Activated CD4-positive, alpha-beta T cell treated with anti-CD3 and anti-CD28 coated beads, Interleukin-2, amount 50 U/mL, for 1 hour (primary cell): ENCODE data around the gene DSP.

ENCODE experiments used
- DNase-seq: peaks from one replicate; pipeline ENCODE4 v3.0.0-alpha.2; 2020

DSP gene

DNA sequence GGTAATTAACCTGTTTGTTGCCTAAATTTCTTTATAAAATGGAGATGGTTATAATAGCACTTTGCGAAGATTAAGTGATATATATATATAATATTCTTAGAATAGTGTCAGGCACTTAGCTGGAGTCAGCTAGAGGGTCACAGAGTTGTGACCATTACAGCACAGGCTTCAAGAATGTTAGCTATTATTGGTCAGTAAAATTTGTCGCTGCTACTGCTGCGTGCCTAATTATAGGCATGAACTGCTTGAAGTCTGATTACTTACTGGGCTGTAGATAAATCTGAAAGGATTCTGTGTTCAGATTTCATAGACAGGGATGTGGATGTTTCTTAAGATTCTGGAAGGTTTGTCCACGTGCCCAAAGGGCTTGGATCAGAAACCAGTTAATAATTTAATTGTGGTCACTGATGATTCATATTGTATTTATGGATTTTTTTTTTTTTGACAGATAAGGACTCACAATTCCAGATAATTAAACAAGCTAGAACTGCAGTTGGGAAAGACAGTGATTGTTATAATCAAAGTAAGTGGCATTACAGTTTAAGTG lies 53.2 kb downstream of the DSP start:
- no peak for DNase-seq

DNA sequence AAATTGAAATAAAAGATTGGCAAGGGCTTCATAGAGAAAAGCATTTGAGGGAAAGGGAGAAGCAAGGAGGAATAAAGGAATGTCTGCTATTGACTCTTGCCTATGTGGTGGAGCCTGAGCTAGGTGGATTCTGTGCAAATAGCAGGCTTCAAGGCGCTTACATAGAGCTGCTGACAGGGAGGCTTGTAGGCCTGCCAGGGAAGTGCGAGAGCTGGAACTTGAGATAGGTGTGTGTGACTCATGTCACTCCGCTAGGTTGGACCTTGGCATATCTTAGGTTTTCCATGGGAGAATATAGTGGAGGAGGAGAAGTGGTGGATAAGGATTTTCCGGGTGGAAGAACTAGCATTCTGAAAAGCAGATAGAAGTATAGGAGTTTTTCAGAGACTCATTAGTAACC lies 62.5 kb downstream of the DSP start:
- no peak for DNase-seq

DNA sequence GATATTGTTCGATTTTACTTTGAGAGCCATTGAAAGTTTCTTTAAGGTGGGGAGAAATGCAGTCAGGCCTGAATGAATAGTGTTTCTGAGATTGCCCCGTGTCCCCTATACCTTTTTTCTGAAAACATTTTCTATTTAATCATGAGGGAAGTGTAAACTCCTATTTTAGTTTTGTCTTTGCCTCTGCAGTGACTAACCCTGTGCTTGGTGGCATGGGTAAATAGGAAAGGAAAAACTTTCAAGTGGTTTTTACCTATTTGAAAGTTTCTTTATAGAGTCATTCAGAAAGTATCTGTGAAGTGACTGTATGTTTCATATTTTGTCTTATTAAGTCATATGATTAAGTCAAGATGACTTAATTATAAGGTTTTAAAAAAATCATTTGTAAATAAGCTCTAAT lies 63.0 kb downstream of the DSP start:
- DNase-seq: no peak

DNA sequence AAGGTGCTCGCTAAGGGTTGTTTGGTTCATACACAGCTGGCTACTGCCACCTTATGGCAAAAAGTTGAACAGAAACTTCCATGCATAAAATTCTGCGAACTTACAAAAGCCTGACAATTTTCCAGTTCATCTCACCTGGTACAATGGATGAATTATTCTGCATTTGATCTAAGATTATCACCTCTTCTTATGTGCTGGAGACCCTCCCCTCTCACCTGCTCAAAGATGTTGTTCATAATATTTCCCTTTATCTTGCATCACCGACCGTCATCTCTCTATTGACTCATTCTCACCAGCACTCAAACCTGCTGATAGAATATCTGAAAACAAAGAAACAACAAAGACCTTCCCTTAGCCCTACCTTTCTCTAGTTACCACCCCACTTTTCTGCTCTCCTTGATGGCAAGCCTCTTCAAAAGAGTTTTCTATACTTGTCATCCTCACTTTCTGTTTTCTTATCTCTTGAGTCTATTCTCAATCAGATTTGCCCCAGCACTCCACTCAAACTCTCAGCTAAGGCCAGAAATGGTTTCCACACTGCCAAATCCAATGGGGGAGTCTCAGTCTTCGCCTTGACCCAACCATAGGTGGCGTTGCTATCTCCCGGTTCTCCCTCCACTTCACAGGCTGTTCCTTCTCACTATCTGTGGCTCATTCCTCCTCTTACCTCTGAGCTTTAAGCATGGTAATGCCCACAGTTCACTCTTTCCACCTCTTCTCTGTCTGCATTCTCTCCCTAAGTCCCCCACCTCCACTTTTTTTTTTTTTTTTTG lies 74.3 kb downstream of the DSP start:
- peak; percentile 11 for DNase-seq

DNA sequence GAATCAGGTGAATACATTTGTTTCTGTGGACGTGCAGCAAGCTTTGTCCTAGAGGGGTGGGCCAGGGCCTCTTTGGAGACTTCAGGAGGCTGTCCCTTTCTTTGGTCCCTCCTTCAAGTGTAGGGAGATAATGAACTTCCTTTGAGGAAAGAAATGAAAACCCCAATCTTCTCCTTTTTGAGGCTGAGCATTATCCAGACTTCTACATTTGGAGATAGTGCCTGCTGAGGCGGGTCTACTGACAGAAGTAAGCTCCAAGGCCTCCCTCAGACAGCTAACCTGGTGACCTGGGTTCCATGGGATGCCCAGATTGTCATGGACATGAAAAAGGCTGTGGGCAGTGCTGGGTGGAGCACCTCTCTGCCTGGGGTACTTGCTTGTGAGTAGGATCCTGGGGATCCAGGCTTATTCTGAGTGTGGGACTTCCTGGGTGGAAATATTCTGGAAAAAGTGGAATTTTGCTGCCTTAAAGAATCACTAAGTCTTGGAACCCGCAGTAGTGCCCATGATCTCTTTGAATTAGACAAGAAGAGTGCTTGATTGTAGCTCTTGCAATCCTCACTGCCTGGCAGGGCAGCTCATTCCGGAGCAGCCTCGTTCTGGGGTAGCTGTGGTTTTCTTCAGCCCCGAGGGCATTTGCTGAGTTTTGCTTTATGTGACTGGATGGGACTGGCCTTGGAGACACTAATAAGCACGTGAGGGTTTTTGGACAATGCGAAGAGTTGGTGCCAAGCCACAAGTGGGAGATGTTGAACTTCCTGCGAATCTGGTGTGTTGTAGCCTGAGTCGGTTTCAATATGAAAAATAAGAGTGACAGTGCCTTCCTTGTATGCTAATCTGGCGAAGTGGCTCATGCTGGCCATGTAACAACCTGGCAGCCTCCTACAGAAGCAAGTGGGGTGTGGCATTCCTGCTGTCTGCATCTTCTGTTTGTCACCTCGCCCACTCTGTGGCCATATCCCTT lies 76.6 kb downstream of the DSP start:
- no peak for DNase-seq

DNA sequence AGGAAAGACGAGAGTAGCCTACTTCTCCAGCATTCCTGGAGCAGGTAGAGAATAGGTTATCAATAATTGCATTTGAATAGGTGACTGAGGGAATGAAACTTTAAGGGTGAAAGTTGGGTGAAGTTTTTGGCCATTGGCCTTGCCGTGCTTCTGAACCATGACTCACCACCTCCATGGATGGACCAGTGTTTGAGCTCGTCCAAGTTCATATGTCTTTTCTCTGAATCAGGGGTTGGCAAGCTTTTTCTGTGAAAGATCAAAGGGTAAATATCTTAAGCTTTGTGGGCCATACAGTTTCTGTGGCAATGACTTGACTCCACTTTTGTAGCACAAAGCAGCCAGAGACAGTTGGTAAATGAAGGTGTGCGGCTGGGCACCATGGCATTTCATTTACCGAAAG lies 80.3 kb downstream of the DSP start:
- no peak for DNase-seq

DNA sequence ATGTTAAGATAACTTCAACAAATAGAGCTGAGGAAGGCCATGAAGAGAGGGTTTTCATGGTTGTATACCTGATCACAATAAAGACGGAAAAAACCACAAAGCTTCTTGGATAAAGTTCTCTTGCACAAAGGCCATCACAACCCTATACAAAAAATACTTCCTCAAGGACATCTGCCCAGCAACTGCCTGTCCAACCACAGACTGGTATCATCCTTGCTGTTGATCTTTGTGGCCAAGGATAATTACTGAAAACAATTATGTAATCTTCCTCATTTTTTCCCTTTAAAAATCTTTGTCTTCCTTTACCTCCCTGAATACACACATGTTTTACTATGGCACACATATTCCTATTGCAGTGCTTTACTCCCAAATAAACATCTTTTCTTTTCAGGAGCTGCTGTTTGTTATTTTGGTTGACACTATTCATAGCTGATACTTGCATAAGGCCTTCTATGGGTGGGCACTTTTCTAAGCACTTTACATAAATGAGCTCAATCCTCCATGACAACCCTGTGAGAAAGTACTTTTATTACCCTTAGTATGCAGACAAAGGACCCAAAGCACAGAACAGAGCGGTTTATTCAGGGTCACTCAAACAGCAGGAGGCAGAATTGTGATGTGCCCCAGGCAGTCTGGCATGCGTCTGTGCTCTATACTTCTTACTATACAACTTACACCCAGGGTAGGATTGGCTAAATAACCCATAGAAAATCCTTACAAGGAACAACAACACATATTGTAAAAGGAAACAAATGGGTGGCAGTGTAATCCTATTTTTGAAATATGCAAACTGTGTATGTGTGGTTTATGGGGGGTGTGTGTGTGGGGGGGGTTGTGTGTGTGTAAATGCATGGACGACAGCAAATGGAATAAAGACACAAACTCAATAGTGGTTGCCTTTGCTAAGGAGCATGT lies 83.6 kb downstream of the DSP start:
- DNase-seq: no peak

DNA sequence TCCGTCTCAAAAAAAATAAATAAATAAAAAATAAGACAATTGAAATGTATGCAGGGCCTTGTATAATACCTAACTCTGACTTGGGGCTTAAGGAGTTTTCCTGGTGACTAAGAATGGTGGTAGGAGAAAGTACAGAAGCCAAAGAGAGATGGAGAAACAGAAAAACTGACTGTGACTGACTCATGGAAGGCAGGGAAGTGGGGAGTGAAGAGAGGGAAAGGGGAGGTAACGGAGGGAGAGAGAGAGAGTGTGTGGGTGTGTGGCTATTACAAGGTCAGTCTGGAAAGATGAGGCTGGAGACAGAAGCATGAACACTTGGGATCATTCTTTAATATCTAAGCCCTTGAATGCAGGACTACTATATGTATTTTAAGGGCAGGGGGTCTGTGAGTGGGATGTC lies 87.0 kb downstream of the DSP start:
- DNase-seq: no peak

DNA sequence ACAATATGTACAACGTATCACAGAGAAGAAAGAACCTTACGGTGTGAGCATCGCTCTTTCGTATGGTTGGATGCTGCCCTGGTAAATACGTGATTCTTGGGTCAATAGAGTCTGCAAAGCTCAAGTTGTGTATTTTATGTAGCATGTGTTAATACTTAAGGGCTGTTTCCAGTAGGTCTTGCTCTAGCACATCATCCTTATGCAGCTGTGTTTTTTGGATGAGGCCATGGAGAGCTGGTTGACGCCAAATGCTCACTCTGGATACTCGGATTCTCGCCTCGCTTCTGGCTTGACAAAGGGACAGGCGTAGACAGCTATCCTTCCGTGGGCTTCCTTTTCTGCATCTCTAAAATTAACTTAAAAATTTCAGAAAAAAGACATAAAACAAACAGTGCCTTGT lies 87.4 kb downstream of the DSP start:
- no peak for DNase-seq

DNA sequence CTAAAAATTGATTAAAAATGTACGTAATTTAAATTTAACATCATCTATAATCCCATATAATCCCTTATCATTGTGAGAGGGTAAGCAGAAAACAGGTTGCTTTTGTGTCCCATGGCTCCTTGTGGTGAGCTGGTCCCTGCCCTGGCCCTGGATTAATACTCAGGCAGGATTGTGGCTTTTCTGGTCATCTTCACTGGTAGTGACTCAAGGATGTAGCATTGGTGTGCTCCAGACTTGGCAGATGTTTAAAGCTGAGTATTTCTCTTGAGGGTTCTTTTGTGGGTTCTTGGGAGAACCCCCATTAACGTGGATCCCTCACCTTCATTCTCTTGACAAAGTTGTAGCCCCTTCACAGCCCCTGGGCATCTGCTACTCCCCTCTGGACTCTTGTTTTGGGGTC lies 87.8 kb downstream of the DSP start:
- no peak for DNase-seq

DNA sequence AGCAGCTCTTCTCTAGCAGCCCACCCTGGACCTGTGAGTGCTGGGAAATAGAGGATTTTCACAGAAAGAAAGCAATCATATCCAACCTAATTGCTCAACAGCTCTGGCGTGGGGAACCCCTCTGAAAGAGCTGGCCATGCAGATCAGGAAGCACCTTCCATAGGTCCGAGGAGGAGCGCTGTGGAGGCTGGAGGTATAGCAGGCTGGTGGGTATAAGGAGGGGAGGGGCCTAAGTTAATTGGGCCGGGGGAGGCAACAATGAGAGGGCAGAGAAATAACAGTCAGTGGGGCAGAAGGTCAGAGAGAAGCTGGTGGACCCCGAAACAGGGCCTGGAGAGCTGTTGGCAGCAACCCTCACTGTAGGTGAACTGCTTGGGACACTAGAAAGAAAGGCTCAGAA lies 89.3 kb downstream of the DSP start:
- no peak for DNase-seq

DNA sequence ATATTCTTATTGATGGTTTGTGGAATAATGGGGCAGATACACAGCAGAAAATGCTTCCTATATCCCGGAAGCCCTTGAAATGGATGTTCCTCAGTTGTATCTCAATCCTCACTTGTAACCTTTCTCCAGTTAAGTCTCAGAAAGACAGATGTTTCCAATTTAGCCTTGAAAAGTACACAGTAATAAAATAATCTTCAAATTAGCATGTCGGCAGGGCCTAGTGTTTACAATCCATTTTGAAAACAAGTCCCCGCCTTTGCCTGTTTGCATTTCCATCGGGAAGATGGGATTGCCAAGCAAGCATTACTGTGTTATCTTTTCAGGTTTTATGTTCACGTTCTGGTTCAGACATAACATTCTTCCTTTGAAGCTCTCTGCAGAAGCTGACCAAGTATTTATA lies 90.0 kb downstream of the DSP start:
- DNase-seq: no peak

DNA sequence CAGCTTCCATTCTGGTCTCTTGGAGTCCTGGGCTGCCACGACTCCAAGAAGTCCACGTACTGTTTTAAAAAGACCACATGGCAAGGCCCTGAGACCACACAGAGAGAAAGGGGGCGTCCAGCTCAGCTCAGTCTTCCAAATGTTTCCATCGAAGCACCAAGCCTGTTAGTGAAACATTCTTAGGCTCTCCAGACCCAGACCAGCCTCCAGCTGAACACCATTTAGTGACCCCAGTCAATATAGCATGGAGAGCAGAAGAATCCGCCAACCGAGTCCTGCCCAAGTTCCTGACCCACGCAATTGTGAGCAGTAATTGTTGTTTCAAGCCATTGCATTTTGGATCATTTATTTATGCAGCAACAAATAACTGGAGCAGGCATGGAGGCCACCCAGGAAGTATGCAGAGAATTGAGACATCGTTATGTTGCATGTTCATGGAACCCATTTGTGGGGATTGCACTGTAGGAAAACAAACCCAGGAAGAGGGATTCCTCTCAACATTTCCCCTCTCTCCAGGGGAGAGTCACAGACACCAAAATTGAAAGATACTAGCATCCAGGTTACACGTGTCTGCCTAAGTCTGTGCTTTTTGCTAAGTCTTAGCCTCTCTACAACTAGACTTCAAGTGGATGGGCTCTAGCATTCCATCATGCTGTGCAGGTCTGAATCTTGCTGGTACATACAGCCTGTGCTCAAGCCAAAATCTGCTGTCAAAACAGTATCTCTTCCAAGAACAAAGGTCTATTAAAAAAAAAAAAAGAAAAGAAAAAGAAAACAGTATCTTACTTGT lies 91.2 kb downstream of the DSP start:
- no peak for DNase-seq

DNA sequence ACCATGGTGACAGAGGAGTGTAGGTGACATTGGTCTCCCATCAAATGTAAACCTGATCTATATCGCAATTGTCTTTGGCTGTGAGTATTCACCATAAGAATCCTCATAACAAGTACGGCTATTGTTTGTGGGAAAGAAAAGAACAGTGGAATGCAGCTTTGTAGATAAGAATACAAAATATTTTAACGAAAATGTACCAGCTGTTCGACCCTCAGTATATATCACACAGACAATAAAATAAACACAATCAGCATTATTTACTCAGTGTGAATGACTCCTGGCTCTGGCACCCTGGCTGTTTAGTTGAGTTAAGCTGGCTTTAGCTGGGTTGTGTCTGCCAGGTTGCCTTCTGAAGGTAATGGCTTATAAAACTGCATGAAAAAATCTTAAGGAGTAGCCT lies 91.9 kb downstream of the DSP start:
- no peak for DNase-seq

DNA sequence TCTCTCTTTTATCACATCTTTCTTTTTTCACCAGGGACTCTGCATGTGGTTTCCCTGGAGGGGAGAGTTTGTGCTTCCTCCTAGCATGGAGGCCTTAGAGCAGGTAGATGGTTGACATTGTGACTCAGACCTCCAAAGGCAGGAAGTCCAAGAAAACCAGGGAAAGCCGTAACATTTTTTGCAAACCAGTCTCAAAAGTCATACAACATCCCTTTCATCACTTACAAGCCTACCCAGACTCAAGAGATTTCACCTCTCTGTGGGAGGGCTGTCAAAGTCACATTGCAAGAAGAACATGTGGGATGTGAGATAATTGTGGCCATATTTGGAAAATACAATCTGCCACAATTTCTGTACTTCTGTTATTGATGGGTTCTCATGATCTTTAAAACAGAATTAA lies 94.7 kb downstream of the DSP start:
- no peak for DNase-seq
